NCI-H524 (cell line): ENCODE data around the gene GABARAP.
"Not testable (repeated sequence)": the region's sequence is repeated elsewhere in the genome, so short reads cannot be mapped to it uniquely, and the experiment has no call there.

ENCODE experiments used
- DNase-seq, 2 experiments: peaks; one replicate each; lab custom pipeline; 2025; lab: John Stamatoyannopoulos, UW

The GABARAP gene

DNA sequence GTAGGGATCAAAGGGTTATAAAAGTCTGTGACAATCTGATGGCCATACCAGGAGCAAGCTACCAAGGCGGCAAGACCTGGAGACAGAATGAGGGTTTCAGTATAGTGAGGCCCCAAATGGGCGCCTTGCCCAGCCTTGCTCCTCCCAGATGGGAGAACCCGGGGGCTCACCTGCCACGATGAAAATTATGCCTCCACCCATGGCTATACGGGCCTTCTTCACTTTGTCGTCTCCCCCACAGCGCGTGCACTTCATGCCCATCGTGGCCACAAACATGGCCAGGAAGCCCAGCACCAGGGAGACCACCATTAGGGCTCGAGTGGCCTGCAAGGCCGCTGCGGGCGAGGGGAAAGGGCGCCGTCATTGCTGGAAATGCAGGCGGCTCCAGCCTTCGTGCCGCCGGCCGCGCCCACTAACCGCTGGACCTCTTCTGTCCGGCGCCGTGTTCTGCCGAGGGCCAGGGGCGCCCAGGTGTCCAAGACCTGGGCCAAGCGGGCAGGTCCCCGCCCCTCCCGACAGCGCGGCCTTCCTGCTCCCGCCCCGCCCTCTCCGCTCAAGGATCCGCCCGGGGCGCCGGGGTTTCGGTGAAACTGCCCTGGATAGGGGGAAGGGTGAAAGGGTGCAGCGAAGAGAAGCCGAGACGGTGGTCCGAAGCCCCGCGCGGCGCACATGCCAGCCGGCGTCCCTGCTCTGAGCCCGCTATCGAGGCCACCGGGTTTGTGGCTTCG, 18.6 kb upstream of the GABARAP start:
- DNase-seq, result no peak

- DNase-seq, result no peak
Measured at GRCh38 chr17:7260151-7260550, 17.9 kb upstream of the GABARAP start.

- DNase-seq, result no peak
Measured at GRCh38 chr17:7259555-7259889, 17.3 kb upstream of the GABARAP start.

- DNase-seq, result no peak
Measured at GRCh38 chr17:7258731-7259554, 16.7 kb upstream of the GABARAP start.

DNA sequence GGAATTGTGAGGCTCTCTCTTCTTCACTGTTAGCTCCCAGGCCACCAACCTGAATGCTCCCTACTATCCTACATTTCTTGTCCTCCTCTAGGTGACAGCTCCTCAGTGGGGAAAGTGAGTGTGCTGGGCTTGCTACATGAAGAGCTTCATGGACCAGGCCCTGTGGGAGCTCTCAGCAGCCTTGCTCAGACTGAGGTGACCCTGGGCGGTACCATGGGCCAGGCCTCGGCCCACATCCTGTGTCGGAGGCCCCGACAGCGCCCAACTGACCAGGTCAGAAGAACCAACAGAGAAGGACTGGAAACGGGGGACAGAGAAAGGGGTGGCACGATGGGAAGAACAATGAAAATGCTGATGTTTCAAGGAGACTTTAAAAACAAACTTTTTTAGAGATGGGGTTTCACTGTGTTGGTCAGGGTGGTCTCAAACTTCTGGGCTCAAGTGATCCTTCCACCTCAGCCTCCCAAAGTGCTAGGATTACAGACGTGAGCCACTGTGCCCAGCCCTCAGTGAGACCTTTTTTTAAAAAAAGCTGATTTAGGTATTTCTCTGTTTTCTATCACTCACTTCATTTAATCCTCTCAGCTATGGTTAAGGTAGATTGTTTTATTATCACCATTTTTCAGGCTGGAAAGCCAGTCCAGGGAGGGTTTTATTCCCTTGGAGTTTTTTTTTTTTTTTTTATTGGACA, 14.7 kb upstream of the GABARAP start:
- no peak for DNase-seq

GRCh38 chr17:7254511-7254910, 12.3 kb upstream of the GABARAP start:
- DNase-seq, result no peak

- no peak for DNase-seq
Measured at GRCh38 chr17:7253082-7253481, 10.8 kb upstream of the GABARAP start.

- DNase-seq, result peak; percentile 27 to 83
Measured at GRCh38 chr17:7252176-7253043, 10.2 kb upstream of the GABARAP start, which contains the start of gene ELP5. ELP5 (plus strand) TSS chr17:7252215; CDS start chr17:7252551, 336 bp downstream.

DNA sequence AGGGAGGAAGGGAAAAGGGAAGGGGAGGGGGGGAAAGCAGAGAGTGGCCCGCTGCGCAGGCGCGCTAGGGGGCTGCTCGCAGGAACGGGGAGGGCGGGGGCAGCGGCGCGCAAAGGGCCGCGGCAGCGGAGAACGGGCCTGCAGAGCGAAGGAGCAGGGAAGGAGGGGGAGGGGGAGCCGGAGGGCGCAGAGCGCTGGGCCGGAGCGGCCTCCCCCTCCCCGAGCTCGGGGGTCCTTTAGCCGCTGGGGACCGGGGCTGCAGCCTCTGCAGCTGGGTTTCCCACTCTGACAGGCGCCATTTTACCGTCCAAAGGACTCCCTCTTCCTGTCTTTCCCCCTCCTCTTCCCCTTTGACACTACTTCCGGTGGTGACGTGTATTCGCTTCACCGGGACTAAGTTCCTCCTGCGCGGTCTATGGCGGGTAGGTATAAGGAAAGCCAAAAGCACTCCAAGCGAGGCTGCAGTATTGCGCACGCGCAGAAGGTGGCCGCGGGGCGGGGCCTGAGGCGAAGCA, 9.5 kb upstream of the GABARAP start, which contains the start of gene CTDNEP1:
Gene CTDNEP1, minus strand, starts transcription at position 74 of the 515 bp plus-strand sequence. CDS start 438 bp downstream, outside the sequence.
- peak; percentile 83 to 94 for DNase-seq

DNA sequence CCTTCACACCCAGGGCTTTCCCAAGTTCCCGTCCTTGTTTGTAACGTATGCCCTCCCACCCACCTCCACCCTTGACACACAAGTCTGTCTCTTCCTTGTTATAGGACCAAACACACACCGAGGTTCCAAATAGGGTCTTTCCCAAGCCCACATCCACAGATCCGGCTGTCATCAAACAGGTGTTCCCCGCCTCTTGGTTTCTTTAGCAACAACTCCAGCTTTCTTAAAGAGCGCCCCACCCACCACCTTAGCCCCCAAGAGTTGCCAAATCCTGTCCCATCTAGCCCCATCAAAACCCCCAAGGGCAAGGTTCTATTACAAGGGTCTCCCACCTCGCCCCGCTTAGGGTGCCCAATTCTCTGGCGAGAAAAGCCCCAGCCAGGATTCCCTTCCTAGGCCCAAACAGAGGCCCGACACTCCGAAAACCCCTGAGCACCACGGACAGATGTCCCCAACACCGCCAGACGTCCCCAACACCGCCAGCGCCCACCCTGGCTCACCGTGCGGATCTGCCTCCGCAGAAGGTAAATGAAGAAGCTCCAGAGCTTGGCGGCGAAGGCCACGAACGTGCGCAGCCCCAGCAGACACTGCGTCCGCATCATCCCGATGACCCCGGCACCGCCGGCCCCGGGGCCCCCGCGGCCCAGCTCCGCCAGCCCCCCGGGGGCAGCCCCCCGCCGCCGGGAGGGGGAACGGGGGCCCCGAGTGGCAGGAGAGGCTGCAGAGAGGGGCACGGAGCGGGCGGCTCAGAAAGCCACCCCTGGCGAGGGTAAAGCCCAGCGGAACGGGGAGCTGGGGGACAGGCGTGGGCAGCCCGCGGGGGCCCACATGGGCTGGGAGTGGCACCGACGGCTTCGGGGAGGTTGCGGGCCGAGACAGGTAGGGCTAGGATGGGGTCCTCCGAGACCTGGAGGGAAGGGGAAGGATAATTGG, 8.7 kb upstream of the GABARAP start:
- DNase-seq, result no peak

DNA sequence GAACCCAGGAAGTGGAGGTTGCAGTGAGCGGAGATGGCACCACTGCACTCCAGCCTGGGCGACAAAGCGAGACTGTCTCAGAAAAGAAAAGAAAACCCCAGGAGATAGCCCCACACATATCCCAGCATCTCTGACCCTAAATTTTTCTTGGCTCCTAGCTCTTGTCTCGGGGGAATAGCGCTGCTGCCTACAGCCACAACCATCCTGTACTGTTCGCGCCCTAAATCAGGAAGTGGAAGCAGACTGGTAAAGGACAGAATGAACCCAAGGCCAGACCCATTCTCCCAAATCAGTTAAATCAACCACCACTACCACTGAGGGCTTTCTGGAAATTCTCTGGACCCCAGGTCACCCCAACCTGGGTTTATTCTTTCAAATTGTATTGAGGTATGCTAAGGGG, 7.6 kb upstream of the GABARAP start:
- DNase-seq, result no peak

GRCh38 chr17:7249214-7249613, 7.0 kb upstream of the GABARAP start:
- no peak for DNase-seq

DNA sequence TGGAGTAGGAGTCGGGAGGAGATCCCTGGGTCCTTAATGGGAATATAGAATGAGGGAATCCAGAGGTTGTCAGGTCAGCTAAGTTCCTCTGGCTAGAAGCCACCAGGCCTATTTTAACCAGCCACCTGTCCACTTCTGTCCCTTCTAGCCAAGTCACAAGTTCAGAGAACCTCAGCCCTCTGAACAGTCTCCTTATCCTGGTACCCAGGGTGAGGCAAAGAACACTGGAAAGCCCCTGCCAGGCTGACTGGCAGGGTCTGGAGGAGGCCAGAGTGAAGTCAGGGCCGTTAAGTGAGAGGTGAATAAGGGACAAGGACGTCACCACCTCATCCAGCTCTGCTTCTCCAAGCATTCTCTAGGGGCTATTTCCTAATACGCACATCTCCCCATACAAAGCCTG, 6.5 kb upstream of the GABARAP start:
- no peak for DNase-seq

DNA sequence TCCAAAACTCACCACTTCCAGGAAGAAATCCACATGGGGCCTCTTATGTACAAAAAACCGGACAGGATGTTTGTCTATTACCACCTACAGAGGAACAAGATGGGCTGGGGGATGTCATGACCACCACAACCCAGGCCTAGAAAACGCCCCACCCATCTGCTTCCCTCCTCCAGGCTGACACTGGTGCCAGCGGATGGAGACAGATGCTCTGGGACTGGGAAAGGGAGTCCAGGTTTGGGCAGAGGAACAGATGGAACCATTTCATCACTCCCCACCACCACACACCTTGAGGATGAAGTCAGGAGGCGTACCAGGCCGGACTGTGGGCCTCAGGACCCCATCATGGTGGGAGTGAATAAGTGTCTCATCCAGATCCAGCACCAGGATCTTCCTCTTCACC, 4.5 kb upstream of the GABARAP start:
- no peak for DNase-seq

DNA sequence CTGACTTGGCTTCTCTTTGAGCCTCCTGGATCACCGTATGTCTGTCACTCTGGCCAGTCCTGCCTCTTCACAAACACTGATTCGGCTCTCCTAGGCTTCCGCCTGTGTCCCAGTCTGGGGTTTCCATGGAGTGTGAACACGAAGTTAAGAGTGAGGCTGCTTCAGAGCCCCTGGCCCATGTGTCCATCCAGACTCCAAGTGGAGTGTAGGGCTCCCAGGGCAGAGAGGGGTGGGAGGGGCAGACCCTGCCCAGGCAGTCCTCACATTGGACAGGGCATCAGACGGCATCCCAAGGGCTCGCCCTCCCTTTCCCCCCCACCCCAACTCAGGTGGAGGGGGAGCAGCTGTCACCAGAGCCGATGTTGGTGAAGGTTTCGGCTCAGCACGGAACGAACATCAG, 1.6 kb upstream of the GABARAP start:
- not testable (repeated sequence) for DNase-seq

GRCh38 chr17:7243453-7243729, 1.1 kb upstream of the GABARAP start:
- DNase-seq, result no peak

GRCh38 chr17:7242717-7243452, 636 bp upstream of the GABARAP start:
- peak; percentile 71 to 84 for DNase-seq

- DNase-seq, result no peak
Measured at GRCh38 chr17:7241090-7241733, 1.0 kb downstream of the GABARAP start.

- no peak for DNase-seq
Measured at GRCh38 chr17:7240375-7240774, 1.9 kb downstream of the GABARAP start.
